Ovary (tissue), 9 donors: ENCODE results near the gene KIAA1328. TPM values are rescaled to one million over a fixed set of nuclear protein-coding genes. Genes with fewer than 3 reads are reported as not detected.

Experiments
- DNase-seq, 5 donors: peaks; one replicate each; pipeline ENCODE4 v3.0.0-alpha.2; 2019 to 2020
- H3K27ac ChIP-seq, 2 donors: fragments of 200-600 bp; one replicate each; pipeline versions ENCODE4 v1.5.1 to v1.8.0; 2019 to 2022
- H3K27me3 ChIP-seq: fragments of 200-600 bp; one replicate; pipeline ENCODE4 v1.8.0; 2022
- H3K36me3 ChIP-seq: fragments of 200-600 bp; sonication (generic); one replicate; pipeline ENCODE4 v1.5.1; 2019
- H3K4me1 ChIP-seq: one replicate; pipeline ENCODE4 v1.8.1; 2013; ENCODE audit warnings: mild to moderate bottlenecking, moderate library complexity; ENCODE audit not compliant: insufficient read depth
- H3K4me3 ChIP-seq: fragments of 200-600 bp; sonication (generic); one replicate; pipeline ENCODE4 v1.5.1; 2017
- H3K9me3 ChIP-seq, 2 donors: fragments of 200-600 bp in 1 of 2; sonication (generic) in 1 of 2; one replicate each; pipeline versions ENCODE4 v1.5.1 to v1.8.1; 2013 to 2019; ENCODE audit warnings: mild to moderate bottlenecking in 1 of 2, moderate library complexity in 1 of 2
- CTCF ChIP-seq, 3 donors: fragments of 450-650 bp in 2 of 3; fragments of 200-600 bp in 1 of 3; IDR thresholded peaks; one replicate each; pipeline versions ENCODE4 v1.5.1 to v1.8.0; 2016 to 2022; ENCODE audit warnings: antibody characterized with exemption in 3 of 3, mild to moderate bottlenecking in 1 of 3
- EP300 ChIP-seq: sonication (generic); formaldehyde crosslinking; IDR thresholded peaks from one replicate; pipeline ENCODE4 v1.6.1; 2017; ENCODE audit warnings: antibody characterized with exemption
- POLR2A ChIP-seq: fragments of 450-650 bp; IDR thresholded peaks from one replicate; pipeline ENCODE4 v1.6.1; 2017; ENCODE audit warnings: antibody characterized with exemption, mild to moderate bottlenecking, moderate library complexity
- WGBS, 3 donors: extraction: QIAGEN DNeasy Blood & Tissue Kit in 1 of 3; methylation state at CpG; one replicate each; pipeline versions ENCODE4 v1.1.5 to v1.1.7; 2013 to 2017; 5-methylcytosine and 5-hydroxymethylcytosine counted together
- intact Hi-C, 4 donors: fragments of 100-400 bp; cut with DNase I; formaldehyde crosslinking; loops; one replicate each; pipeline versions ENCODE4 v1.11.0 to v1.15.1; 2022 to 2023
- polyA plus RNA-seq, 2 donors: library from polyadenylated mRNA; stranded (reverse); fragments of 200-250 nt in 1 of 2; fragments of 350-450 nt in 1 of 2; fragmentation: Illumina TruSeq in 1 of 2; extraction: RNeasy Lipid Tissue Mini Kit (QIAGEN cat#74804) in 1 of 2; gene quantifications; one replicate each; pipeline ENCODE4 v1.2.3, GENCODE V29; 2013 to 2014
- total RNA-seq, 7 donors: library from RNA; depleted of rRNA in 2 of 7; stranded (reverse); fragments of >200 nt in 2 of 7; fragmentation: NEBNext Ultra II Directional in 3 of 7; extraction: Animal tissue kit (Norgen Biotek cat#: 25700) in 3 of 7; gene quantifications; one replicate each; pipeline versions ENCODE4 v1.1.0 to v1.2.4, GENCODE V29; 2016 to 2023
- donor health status: DM: no; HTN: no; CAD: no; lungs with moderate emphysema.
- donor health status: DM: no; HTN: no; CAD: no.
- donor health status: Bipolar disorder and iron deficiency.
- donor health status: DM: yes; HTN: yes; CAD: no.
- donor health status: DM: no; HTN: no; CAD: no.
- donor health status: DM: yes; HTN: yes; CAD: no.

Gene KIAA1328
- total and polyA plus RNA-seq, 9 donors: 6.7 to 38.3 (median 18.7) TPM

DNA sequence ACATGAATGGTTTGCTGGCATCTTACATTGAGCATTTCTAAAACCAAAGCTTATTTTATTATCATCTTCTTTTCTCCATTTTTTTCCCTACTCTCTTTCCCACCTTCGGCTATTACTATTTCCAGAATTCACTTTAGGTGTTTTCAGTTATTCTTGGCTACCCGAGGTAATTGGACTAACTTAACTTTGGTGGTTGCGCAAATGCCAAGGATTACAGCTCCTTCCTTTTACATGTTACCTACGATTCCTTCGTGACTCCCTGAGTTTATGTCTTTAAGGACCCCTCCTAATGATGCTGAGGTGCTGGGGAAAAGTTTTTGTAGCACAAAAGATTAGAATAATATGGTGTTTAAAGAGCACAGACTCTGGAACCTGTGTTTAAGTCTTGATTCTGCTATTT lies 14.3 kb downstream of the KIAA1328 start:
- intact Hi-C loops: no loop called here
- Histone ChIP-seq H3K4me1 (no peaks in the 10 kb centered on the region), H3K27me3 (no peaks in the 10 kb centered on the region), H3K27ac (no peak overlapping the region), H3K9me3 (no peaks in the 10 kb centered on the region), H3K36me3 (no peaks in the 10 kb centered on the region), H3K4me3 (no peak overlapping the region)
- TF ChIP-seq CTCF (IDR thresholded peaks at IDR 0.05) (no peak), EP300 (no peak), POLR2A (no peak)
- no peak for DNase-seq
- WGBS, 3 donors: 92 to 97% (median 93%) methylated on average over 5 of the region's 5 CpGs

GRCh38 chr18:36843784-36844183 lies 14.9 kb downstream of the KIAA1328 start:
- Histone ChIP-seq H3K27ac (no peak overlapping the region), H3K36me3 (no peaks in the 10 kb centered on the region), H3K9me3 (no peaks in the 10 kb centered on the region), H3K4me1 (no peaks in the 10 kb centered on the region), H3K27me3 (no peaks in the 10 kb centered on the region), H3K4me3 (no peak overlapping the region)
- DNase-seq: no peak
- WGBS, 3 donors: 53 to 61% (median 53%) methylated on average over 2 of the region's 2 CpGs
- TF ChIP-seq EP300: no peak
- TF ChIP-seq CTCF (IDR thresholded peaks at IDR 0.05): no peak
- no peak for TF ChIP-seq POLR2A
- intact Hi-C loops: no loop called here

GRCh38 chr18:36848609-36849008 lies 19.7 kb downstream of the KIAA1328 start:
- no peak for DNase-seq
- no peaks in the 10 kb centered on the region for H3K27me3 ChIP-seq
- H3K9me3 ChIP-seq: peaks cover 0 to 4% of the 10 kb centered on the region in 2 donors
- H3K27ac ChIP-seq: no peak overlapping the region
- H3K4me3 ChIP-seq: no peak overlapping the region
- H3K36me3 ChIP-seq: no peaks in the 10 kb centered on the region
- WGBS, 3 donors: 95 to 98% (median 95%) methylated on average over 2 of the region's 2 CpGs
- no peaks in the 10 kb centered on the region for H3K4me1 ChIP-seq
- TF ChIP-seq POLR2A: no peak
- TF ChIP-seq EP300: no peak
- TF ChIP-seq CTCF (IDR thresholded peaks at IDR 0.05): no peak
- intact Hi-C loops: no loop called here

- no peak overlapping the region for H3K4me3 ChIP-seq
- no peaks in the 10 kb centered on the region for H3K4me1 ChIP-seq
- H3K9me3 ChIP-seq: peaks cover 0 to 4% of the 10 kb centered on the region in 2 donors
- 23 to 51% (median 37%) methylated on average over 2 of the region's 2 CpGs for WGBS, 3 donors
- H3K36me3 ChIP-seq: no peaks in the 10 kb centered on the region
- TF ChIP-seq CTCF (IDR thresholded peaks at IDR 0.05) (no peak), EP300 (no peak), POLR2A (no peak)
- no peak overlapping the region for H3K27ac ChIP-seq
- no peak for DNase-seq
- H3K27me3 ChIP-seq: no peaks in the 10 kb centered on the region
- intact Hi-C loops: no loop called here
These were observed 20.5 kb downstream of the KIAA1328 start for GRCh38 chr18:36849288-36850006.
